Breast epithelium (tissue), 3 donors: ENCODE results near the gene DNAL4.

Source experiments
- CTCF ChIP-seq, 3 donors: fragments of 450-650 bp; IDR thresholded peaks; one replicate each; pipeline ENCODE4 v1.5.1; 2016 to 2017; ENCODE audit warnings: antibody characterized with exemption in 3 of 3, mild to moderate bottlenecking in 3 of 3, moderate library complexity in 3 of 3
- POLR2A ChIP-seq: fragments of 450-650 bp; IDR thresholded peaks from one replicate; pipeline ENCODE4 v1.6.1; 2016; ENCODE audit warnings: antibody characterized with exemption, mild to moderate bottlenecking, moderate library complexity
- POLR2AphosphoS5 ChIP-seq, 3 donors: sonication (generic); formaldehyde crosslinking; IDR thresholded peaks; one replicate each; pipeline ENCODE4 v1.6.1; 2017; ENCODE audit warnings: antibody characterized with exemption in 3 of 3

- TF ChIP-seq CTCF (IDR thresholded peaks at IDR 0.05): no peak
- TF ChIP-seq POLR2AphosphoS5 (IDR thresholded peaks at IDR 0.05): no peak
- no peak for TF ChIP-seq POLR2A
Measured at GRCh38 chr22:38817196-38817595, 23.3 kb upstream of the DNAL4 start.
